ENCODE data around the gene ITK.

ITK gene

GRCh38 chr5:157162919-157163510, 17.6 kb upstream of the ITK start:
- no peak for TF ChIP-seq CTCF (conservative IDR thresholded peaks at IDR 0.05)
- H3K27ac ChIP-seq: no peak overlapping the region

GRCh38 chr5:157164521-157164920, 16.1 kb upstream of the ITK start:
- TF ChIP-seq CTCF (conservative IDR thresholded peaks at IDR 0.05): no peak
- no peak overlapping the region for H3K27ac ChIP-seq

GRCh38 chr5:157165261-157165660, 15.4 kb upstream of the ITK start:
- TF ChIP-seq CTCF (conservative IDR thresholded peaks at IDR 0.05): no peak
- H3K27ac ChIP-seq: no peak overlapping the region

- no peak for TF ChIP-seq CTCF (conservative IDR thresholded peaks at IDR 0.05)
- H3K27ac ChIP-seq: no peak overlapping the region
These were observed 15.0 kb upstream of the ITK start for GRCh38 chr5:157165668-157166067.

- no peak for TF ChIP-seq CTCF (conservative IDR thresholded peaks at IDR 0.05)
- H3K27ac ChIP-seq: no peak within 1 kb of the TSS
These were observed 14.1 kb upstream of the ITK start, which contains the start of gene GARIN3 for GRCh38 chr5:157166214-157167213. Gene GARIN3 (minus strand): TSS chr5:157166264. CDS start chr5:157166168, 96 bp downstream.

- TF ChIP-seq CTCF (conservative IDR thresholded peaks at IDR 0.05): no peak
- H3K27ac ChIP-seq: no peak overlapping the region
These were observed 13.4 kb upstream of the ITK start for GRCh38 chr5:157167214-157167621.

GRCh38 chr5:157168286-157168685, 12.4 kb upstream of the ITK start:
- no peak for TF ChIP-seq CTCF (conservative IDR thresholded peaks at IDR 0.05)
- no peak overlapping the region for H3K27ac ChIP-seq

All from VCaP (cell line).